ENCODE measurements around the gene MAST3.
A peak's percentile ranks its signal among the peaks of the same experiment; 100 is the strongest.

MAST3 gene

GRCh38 chr19:18089726-18090125 is 7.9 kb upstream of the MAST3 start:
- Histone ChIP-seq H3K4me2 (ENCODE audit: low read depth, low read length, poor library complexity, severe bottlenecking) (peak overlapping the region; percentile 53), H2AFZ (ENCODE audit: low read depth, low read length, severe bottlenecking) (no peak overlapping the region), H3K27ac (ENCODE audit: low read depth, low read length) (peak overlapping the region; percentile 91), H3K9ac (ENCODE audit: low read length) (peak overlapping the region; percentile 50), H3K9me3 (ENCODE audit: insufficient read depth, low read length) (no peaks in the 10 kb centered on the region), H3K36me3 (ENCODE audit: low read length) (no peaks in the 10 kb centered on the region), H3K4me3 (ENCODE audit: insufficient read depth, low read length, poor library complexity, severe bottlenecking) (no peak overlapping the region), H3K9me2 (replicated peaks; ENCODE audit: insufficient read depth, low read length) (no peaks in the 10 kb centered on the region), H3K79me2 (ENCODE audit: insufficient read depth, low read length) (peaks cover 19% of the 10 kb centered on the region), H4K20me1 (ENCODE audit: low read depth, low read length) (no peaks in the 10 kb centered on the region), H3K27me3 (ENCODE audit: low read length) (no peaks in the 10 kb centered on the region), H3F3A (ENCODE audit: insufficient read depth) (peaks cover 57% of the 10 kb centered on the region)
- TF ChIP-seq EZH2phosphoT487 (conservative IDR thresholded peaks at IDR 0.05; ENCODE audit: low read length) = no peak
- TF ChIP-seq CTCF (IDR thresholded peaks at IDR 0.05; ENCODE audit: insufficient read depth, low read length, poor library complexity, severe bottlenecking) = no peak

GRCh38 chr19:18090545-18091216 is 6.9 kb upstream of the MAST3 start:
- Histone ChIP-seq H3K9ac (ENCODE audit: low read length) (peak overlapping the region; percentile 50), H3K9me3 (ENCODE audit: insufficient read depth, low read length) (no peaks in the 10 kb centered on the region), H3K4me3 (ENCODE audit: insufficient read depth, low read length, poor library complexity, severe bottlenecking) (no peak overlapping the region), H3K27ac (ENCODE audit: low read depth, low read length) (peak overlapping the region; percentile 91), H2AFZ (ENCODE audit: low read depth, low read length, severe bottlenecking) (peak overlapping the region; percentile 48), H3F3A (ENCODE audit: insufficient read depth) (peaks cover 60% of the 10 kb centered on the region), H3K79me2 (ENCODE audit: insufficient read depth, low read length) (peaks cover 22% of the 10 kb centered on the region), H3K36me3 (ENCODE audit: low read length) (no peaks in the 10 kb centered on the region), H3K4me2 (ENCODE audit: low read depth, low read length, poor library complexity, severe bottlenecking) (peak overlapping the region; percentile 53), H4K20me1 (ENCODE audit: low read depth, low read length) (no peaks in the 10 kb centered on the region), H3K27me3 (ENCODE audit: low read length) (no peaks in the 10 kb centered on the region), H3K9me2 (replicated peaks; ENCODE audit: insufficient read depth, low read length) (no peaks in the 10 kb centered on the region)
- TF ChIP-seq EZH2phosphoT487 (conservative IDR thresholded peaks at IDR 0.05; ENCODE audit: low read length) (no peak), CTCF (IDR thresholded peaks at IDR 0.05; ENCODE audit: insufficient read depth, low read length, poor library complexity, severe bottlenecking) (no peak)

- peak overlapping the region; percentile 53 for H3K4me2 ChIP-seq (ENCODE audit: low read depth, low read length, poor library complexity, severe bottlenecking)
- no peak for TF ChIP-seq CTCF (IDR thresholded peaks at IDR 0.05; ENCODE audit: insufficient read depth, low read length, poor library complexity, severe bottlenecking)
- no peak for TF ChIP-seq EZH2phosphoT487 (conservative IDR thresholded peaks at IDR 0.05; ENCODE audit: low read length)
These were observed 6.4 kb upstream of the MAST3 start for GRCh38 chr19:18091217-18091608.

More at GRCh38 chr19:18091217-18091608, 6.4 kb upstream of the MAST3 start:
- Histone ChIP-seq H3K27me3 (ENCODE audit: low read length) (no peaks in the 10 kb centered on the region), H3F3A (ENCODE audit: insufficient read depth) (peaks cover 61% of the 10 kb centered on the region), H3K9me3 (ENCODE audit: insufficient read depth, low read length) (no peaks in the 10 kb centered on the region), H3K27ac (ENCODE audit: low read depth, low read length) (peak overlapping the region; percentile 91), H3K4me3 (ENCODE audit: insufficient read depth, low read length, poor library complexity, severe bottlenecking) (peak overlapping the region; percentile 18), H4K20me1 (ENCODE audit: low read depth, low read length) (no peaks in the 10 kb centered on the region), H3K9me2 (replicated peaks; ENCODE audit: insufficient read depth, low read length) (no peaks in the 10 kb centered on the region), H3K79me2 (ENCODE audit: insufficient read depth, low read length) (peaks cover 27% of the 10 kb centered on the region), H3K36me3 (ENCODE audit: low read length) (no peaks in the 10 kb centered on the region), H3K9ac (ENCODE audit: low read length) (peak overlapping the region; percentile 50), H2AFZ (ENCODE audit: low read depth, low read length, severe bottlenecking) (peak overlapping the region; percentile 48)

All from SU-DHL-6 (cell line).